Measurements from ENCODE around the gene ARHGAP22. TPM values are rescaled to one million over a fixed set of nuclear protein-coding genes. Genes with fewer than 3 reads are reported as not detected.

Gene ARHGAP22
- polyA plus RNA-seq, 3 donors, result 1.5 to 7.8 (median 1.9) TPM

- peaks cover 0 to 2% (median 0%) of the 10 kb centered on the region in 7 donors for H3K9me3 Mint-ChIP-seq
- WGBS (ENCODE audit: insufficient coverage), result 83% methylated on average over 1 of the region's 3 CpGs
- no peak overlapping the region for H3K4me3 Mint-ChIP-seq
- TF ChIP-seq, protein P1, sequence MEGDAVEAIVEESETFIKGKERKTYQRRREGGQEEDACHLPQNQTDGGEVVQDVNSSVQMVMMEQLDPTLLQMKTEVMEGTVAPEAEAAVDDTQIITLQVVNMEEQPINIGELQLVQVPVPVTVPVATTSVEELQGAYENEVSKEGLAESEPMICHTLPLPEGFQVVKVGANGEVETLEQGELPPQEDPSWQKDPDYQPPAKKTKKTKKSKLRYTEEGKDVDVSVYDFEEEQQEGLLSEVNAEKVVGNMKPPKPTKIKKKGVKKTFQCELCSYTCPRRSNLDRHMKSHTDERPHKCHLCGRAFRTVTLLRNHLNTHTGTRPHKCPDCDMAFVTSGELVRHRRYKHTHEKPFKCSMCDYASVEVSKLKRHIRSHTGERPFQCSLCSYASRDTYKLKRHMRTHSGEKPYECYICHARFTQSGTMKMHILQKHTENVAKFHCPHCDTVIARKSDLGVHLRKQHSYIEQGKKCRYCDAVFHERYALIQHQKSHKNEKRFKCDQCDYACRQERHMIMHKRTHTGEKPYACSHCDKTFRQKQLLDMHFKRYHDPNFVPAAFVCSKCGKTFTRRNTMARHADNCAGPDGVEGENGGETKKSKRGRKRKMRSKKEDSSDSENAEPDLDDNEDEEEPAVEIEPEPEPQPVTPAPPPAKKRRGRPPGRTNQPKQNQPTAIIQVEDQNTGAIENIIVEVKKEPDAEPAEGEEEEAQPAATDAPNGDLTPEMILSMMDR (IDR thresholded peaks at IDR 0.05), result no peak
- H3K27me3 Mint-ChIP-seq (ENCODE audit: low read depth in 3 of 3), result peaks cover 2 to 11% (median 5%) of the 10 kb centered on the region in 3 donors
- no peak for DNase-seq
- Histone ChIP-seq H2AFZ (ENCODE audit: insufficient read depth, low read depth, low read length, poor library complexity, severe bottlenecking) (no peak overlapping the region), H3K27me3 (ENCODE audit: control insufficient read depth in 2 of 2, insufficient read depth in 2 of 2, low read length in 2 of 2) (no peaks in the 10 kb centered on the region), H3K27ac (ENCODE audit: low read depth in 1 of 2, low read length in 2 of 2) (no peak overlapping the region), H3K4me1 (ENCODE audit: control insufficient read depth in 1 of 2, insufficient read depth in 2 of 2, low read length in 2 of 2) (no peaks in the 10 kb centered on the region), H3K9ac (ENCODE audit: insufficient read depth, low read length, poor library complexity, severe bottlenecking) (no peak overlapping the region), H3K9me3 (replicated peaks in 1 of 2; ENCODE audit: control insufficient read depth in 1 of 2, insufficient read depth in 1 of 2, low read length in 2 of 2) (no peaks in the 10 kb centered on the region), H4K20me1 (ENCODE audit: insufficient read depth, low read length) (no peaks in the 10 kb centered on the region), H3K4me2 (replicated peaks; ENCODE audit: extremely low read depth, low read length, poor library complexity, severe bottlenecking) (no peak overlapping the region), H3K79me2 (ENCODE audit: insufficient read depth, low read length) (no peaks in the 10 kb centered on the region), H3K36me3 (replicated peaks in 1 of 2; ENCODE audit: control insufficient read depth in 1 of 2, insufficient read depth in 2 of 2, low read length in 2 of 2) (no peaks in the 10 kb centered on the region), H3K4me3 (replicated peaks in 1 of 3; ENCODE audit: low read depth in 2 of 3, low read length in 3 of 3) (no peak overlapping the region)
- no peaks in the 10 kb centered on the region for H3K4me1 Mint-ChIP-seq
- H3K27ac Mint-ChIP-seq, result no peak overlapping the region
- peaks cover 4 to 5% of the 10 kb centered on the region in 2 donors for H3K36me3 Mint-ChIP-seq
- intact Hi-C loops (cut with micrococcal nuclease), result no loop called here
Observed at GRCh38 chr10:48595539-48595932, 9.3 kb downstream of the ARHGAP22 start.

- H3K4me2 ChIP-seq (replicated peaks; ENCODE audit: extremely low read depth, low read length, poor library complexity, severe bottlenecking), result no peak overlapping the region
- 90% methylated on average over 6 of the region's 7 CpGs for WGBS (ENCODE audit: insufficient coverage)
- Mint-ChIP-seq H3K4me3 (no peak overlapping the region), H3K36me3 (peaks cover 4 to 5% of the 10 kb centered on the region in 2 donors), H3K9me3 (peaks cover 0 to 2% (median 0%) of the 10 kb centered on the region in 7 donors), H3K27me3 (ENCODE audit: low read depth in 3 of 3) (peaks cover 4 to 13% (median 5%) of the 10 kb centered on the region in 3 donors), H3K4me1 (no peaks in the 10 kb centered on the region), H3K27ac (no peak overlapping the region)
- H3K9me3 ChIP-seq (replicated peaks in 1 of 2; ENCODE audit: control insufficient read depth in 1 of 2, insufficient read depth in 1 of 2, low read length in 2 of 2), result no peaks in the 10 kb centered on the region
- H3K4me3 ChIP-seq (replicated peaks in 1 of 3; ENCODE audit: low read depth in 2 of 3, low read length in 3 of 3), result no peak overlapping the region
- H4K20me1 ChIP-seq (ENCODE audit: insufficient read depth, low read length), result no peaks in the 10 kb centered on the region
- no peak overlapping the region for H3K9ac ChIP-seq (ENCODE audit: insufficient read depth, low read length, poor library complexity, severe bottlenecking)
- no peaks in the 10 kb centered on the region for H3K36me3 ChIP-seq (replicated peaks in 1 of 2; ENCODE audit: control insufficient read depth in 1 of 2, insufficient read depth in 2 of 2, low read length in 2 of 2)
- TF ChIP-seq, protein P1 (IDR thresholded peaks at IDR 0.05), result no peak
- H3K79me2 ChIP-seq (ENCODE audit: insufficient read depth, low read length), result no peaks in the 10 kb centered on the region
- intact Hi-C loops (cut with micrococcal nuclease), result loop anchor here in 1 of 2 donors (5.0 kb wide), 1 partner anchor 38 kb away; no protein-coding TSS in a partner anchor
- H3K27ac ChIP-seq (ENCODE audit: low read depth in 1 of 2, low read length in 2 of 2), result no peak overlapping the region
- H3K27me3 ChIP-seq (ENCODE audit: control insufficient read depth in 2 of 2, insufficient read depth in 2 of 2, low read length in 2 of 2), result no peaks in the 10 kb centered on the region
- H3K4me1 ChIP-seq (ENCODE audit: control insufficient read depth in 1 of 2, insufficient read depth in 2 of 2, low read length in 2 of 2), result no peaks in the 10 kb centered on the region
- H2AFZ ChIP-seq (ENCODE audit: insufficient read depth, low read depth, low read length, poor library complexity, severe bottlenecking), result no peak overlapping the region
- DNase-seq, result no peak
Observed at GRCh38 chr10:48594803-48595538, 9.9 kb downstream of the ARHGAP22 start.

Data from CD14-positive monocyte (primary cell).